NCI-H446 (cell line): ENCODE measurements around the gene DIP2C.
"Not testable (repeated sequence)": the region's sequence is repeated elsewhere in the genome, so short reads cannot be mapped to it uniquely, and the experiment has no call there.

Source experiments
- DNase-seq, 2 experiments: peaks; one replicate each; lab custom pipeline; 2025; lab: John Stamatoyannopoulos, UW

Gene DIP2C

DNA sequence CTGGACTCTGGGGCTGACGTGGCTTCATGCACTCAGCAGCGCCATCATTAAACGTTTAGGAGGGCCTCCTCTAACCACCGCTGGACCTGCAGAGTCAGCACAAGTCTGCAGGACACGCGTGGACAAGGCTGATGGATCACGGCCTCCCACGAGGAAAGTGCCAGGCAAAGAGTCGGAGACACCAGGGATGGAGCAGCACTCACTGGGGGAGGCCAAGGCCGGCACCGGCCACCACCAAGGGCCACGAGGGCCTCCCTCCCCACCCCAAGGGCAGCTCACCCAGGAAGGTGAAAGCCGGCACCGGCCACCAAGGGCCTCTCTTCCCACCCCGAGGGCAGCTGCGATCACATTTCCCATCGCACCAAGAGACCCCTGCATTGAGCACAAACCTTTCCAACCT is 91.5 kb downstream of the DIP2C start:
- DNase-seq = no peak

DNA sequence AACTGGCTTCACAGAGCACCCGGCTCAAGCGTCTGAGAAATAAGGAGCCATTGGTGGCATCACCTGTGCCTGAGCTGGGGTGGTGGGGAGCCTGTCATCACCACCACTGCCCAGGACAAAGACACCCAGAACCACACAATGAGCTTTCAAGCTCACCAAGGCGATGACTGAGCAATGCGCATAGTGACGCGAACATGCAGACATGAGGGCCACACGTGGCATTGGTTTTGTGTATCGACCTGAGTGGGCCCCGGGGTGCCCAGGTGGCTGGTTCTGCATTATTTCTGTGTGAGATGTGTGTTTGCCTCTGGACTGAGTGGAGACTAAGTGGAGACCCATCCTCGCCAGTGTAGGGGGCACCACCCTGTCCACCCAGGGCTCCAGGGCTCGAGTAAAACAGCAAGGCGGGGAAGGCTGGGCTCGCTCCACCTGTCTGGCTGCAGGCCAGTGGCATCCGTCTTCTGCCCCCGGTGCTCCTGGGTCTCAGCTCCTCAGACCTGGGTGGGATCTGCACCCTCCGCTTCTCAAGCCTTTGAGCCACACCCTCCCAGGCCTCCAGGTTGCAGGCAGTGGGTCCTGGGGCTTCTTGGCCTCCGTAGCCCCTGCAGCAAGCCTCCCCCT is 92.6 kb downstream of the DIP2C start:
- no peak for DNase-seq

DNA sequence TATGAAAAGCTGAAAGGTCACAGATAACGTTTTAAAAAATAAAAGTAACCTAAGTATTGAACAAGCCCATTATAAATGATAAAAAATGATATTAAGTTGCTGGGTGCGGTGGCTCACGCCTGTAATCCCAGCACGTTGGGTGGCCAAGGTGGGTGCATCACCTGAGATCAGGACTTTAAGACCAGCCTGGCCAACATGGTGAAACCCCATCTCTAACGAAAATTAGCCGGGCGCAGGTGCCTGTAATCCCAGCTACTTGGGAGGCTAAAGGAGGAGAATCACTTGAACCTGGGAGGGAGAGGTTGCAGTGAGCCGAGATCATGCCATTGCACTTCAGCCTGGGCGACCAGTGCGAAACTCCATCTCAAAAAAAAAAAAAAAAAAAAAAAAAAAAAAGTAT is 93.3 kb downstream of the DIP2C start:
- DNase-seq = not testable (repeated sequence)

DNA sequence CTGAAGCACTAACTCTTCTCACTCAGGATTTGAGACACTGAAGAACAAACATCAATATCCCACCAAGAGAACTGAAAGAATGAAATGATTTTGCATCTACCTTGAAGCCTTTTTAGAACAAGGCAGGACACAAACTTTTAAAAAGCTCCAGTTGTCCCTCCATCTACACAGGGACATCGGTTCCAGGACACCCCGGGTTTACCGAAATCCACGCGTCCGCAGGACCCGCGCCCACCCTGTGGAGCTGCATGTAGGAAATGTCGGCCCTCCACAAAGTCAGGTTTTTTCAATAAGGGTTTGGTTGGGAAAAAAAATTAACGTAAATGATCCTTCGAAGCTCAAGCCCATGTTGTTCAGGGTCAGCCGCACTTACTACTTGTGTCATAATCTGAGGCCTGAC is 94.0 kb downstream of the DIP2C start:
- DNase-seq = no peak

DNA sequence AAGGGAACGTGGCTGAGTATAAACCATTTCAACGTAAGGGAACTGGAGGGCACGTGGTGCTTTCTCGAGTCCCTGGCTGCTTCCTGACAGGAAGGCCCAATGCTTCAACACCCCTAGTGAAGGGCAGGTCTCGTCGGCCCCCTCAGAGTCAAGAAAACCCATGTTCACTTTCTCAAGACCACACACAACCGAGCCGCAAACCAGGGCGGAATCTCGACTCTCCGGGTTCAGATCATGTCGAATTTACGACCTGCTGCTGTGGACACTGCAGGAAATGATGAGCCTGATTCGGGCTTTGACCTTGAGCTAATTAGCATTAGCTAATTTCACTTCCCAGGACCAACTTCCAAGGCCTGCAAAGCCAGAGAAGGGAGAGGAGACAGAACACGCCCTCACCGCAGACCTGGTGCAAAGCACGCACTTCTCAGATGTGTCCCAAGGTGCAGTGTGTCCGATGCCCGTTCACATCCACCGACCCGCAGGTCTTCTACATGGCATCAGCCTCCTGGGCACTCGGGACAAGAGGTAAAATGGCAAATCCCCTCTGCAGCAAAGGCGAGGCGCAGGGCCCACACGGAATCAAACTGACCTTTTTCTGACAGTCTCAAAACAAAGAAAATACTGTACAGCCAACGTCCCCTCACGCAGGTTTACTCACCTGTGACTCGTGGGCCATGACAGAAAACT is 94.7 kb downstream of the DIP2C start:
- DNase-seq = no peak

DNA sequence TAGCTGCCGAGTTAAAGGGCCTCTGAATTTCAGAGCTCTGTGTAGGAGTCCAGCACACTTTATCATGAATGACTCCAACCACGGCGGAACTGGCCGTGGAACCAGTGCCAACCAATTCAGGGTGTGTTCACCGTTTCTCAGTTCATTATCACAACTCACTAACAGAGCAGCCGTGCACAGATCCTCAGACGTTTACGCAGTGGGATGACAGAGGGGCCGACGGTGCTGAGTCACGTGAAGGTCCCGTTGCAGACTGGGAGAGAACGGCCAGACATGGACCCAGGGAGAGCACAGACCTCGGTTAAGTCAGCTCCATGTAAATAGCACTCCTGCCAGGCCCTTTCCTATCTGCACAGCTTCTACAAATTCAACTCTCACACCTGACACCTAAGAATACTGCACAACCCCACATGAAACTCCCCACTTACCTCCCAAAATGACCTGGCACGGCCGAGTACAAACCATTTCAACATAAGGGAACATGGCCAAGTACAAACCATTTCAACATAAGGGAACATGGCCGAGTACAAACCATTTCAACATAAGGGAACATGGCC is 95.5 kb downstream of the DIP2C start:
- DNase-seq = no peak

DNA sequence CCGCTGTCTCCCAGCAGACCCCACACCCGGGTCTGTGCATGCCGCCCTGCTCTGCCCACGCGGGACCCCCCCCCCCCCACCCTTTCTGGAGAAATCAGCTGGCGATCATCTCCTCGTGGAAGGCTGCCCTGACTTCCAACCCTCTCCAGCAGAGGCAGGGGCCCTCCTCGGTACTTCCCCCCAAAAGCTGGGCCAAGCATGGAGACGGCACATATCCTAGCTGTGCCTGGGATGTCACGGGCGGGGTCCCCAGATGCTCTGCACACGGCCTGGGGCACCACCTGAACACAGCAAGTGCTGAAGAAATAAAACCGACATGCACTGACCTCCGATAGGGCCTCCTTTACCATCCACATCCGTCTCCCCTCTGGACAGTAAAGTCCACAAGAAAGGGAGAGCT is 96.0 kb downstream of the DIP2C start:
- DNase-seq = no peak

DNA sequence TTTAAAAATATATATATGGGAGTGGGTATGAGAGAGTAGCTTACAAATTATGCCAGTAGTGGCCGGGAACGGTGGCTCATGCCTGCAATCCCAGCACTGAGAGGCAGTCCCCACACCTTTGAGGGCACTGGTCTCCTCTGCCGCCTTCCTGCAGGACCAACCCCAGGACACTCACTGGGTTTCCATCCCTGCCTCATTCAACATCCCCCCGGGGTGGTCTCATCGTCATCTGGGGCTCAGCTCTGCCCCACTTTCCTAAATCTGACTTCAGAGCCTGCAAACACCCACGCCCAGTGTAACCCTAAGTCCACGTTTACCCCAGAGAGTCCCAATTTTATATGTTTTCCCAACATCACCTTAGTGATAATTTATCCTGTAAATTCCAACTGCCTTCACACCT is 96.5 kb downstream of the DIP2C start:
- no peak for DNase-seq

DNA sequence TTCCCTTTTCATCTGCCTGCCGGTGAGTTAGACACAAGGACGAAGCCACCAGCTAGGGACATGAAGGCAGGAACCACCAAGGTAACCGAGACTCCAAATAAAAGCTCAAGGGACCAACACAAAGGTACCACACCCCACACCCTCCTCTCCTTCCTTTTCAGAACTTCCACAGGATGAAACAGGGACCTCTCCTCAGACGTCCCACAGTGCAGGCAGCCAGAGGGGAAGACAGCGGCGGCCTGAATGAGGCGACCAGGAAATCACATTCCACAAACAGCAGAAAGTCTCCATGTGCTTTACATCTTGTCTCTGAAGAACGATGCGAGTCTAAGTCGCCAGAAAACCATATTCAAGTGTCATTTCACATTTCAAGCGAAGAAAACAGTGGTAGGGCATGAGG is 97.8 kb downstream of the DIP2C start:
- no peak for DNase-seq

DNA sequence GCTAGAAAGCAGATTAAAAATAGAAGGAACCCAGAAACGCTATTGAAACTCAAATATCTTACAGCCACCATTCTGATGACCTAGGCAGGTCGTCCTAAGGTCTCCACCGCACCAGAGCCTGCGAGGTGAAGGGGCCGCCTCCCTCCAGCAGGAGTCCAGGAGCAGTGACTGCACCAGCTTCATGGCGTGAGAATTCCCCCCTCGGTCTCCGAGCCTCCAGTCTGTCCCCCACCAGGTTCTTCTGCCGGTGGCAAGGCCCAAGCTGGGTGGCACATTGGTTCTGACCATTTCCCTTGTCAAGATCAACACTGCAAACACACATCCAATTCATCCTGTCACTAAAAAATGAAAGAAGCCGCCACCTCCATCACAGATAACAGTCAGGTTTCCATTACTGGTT is 98.7 kb downstream of the DIP2C start:
- DNase-seq = no peak

DNA sequence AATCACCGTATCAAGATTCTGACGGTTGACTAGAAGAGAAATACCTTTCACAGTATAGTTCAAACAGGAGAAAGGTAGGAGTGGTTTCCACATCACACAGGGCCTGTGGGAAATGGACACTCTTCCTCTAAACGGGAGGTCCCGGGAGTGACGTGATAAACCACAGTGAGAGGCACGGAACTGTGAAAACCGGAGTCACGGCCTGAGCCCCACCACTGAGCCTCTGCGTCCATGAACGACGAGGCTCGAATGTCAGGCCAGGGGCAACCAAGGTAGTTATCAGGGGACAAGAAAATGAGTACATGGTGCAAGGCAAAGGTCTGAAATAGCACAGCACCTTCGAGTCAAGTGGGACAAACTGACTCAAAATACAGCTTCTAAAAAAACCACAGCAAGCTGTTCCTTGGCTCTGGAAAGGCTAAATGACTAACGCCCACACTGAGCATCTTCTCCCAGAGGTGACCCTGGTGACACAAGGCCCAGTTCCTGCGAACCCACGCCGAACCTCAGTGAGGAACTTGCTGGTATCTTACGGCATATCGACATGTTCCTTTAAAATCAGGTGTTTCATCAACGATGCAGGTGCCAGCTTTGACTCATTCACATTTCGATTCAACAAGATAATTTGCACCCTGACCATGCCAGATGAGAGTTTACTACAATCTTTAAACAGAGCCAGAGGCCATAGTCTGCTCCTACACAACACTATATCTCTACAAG is 99.3 kb downstream of the DIP2C start:
- DNase-seq = no peak

DNA sequence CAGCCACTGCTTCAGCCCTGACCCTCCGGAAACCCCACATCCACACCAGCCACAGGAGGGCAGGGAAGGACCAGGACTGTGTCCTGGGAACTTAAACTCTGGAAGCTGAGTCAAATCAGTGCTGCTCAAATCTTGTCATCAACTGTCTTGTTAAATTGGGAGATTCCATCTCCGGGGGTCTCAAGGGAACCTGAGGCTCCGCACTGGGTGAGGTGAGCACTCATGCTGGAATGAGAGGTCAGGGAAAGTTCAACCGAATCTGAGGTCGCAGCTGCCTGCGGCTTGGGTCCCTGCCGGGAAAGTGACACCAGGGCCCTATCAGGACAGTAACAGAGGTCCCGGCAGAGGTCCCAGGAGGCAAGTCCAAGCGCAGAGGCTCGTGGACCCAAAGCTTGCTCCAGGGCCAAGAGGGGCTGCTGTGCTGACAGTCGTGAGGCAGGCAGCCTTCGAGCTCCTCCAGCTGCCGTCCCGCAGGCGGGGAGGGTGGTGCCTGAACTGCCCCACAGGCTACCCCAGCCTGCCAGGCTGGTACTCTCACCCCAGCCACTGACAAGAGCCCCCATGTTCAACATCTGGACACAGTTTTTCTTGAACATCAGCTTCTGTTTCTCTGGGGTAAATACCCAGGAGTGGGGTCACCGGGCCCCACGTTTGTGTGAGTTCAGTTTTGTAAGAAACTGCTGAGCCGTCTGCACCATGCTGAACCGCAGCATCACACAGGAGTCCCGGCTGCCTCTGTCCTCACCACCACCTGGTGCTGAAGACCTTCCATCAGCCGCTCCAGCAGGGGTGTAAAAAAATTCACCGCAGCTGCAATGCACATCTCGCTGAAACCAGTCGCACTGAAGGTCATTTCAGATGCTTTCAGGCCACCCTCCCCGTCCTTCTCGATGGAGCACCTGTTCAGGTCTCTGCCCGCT is 101.0 kb downstream of the DIP2C start:
- DNase-seq = no peak

DNA sequence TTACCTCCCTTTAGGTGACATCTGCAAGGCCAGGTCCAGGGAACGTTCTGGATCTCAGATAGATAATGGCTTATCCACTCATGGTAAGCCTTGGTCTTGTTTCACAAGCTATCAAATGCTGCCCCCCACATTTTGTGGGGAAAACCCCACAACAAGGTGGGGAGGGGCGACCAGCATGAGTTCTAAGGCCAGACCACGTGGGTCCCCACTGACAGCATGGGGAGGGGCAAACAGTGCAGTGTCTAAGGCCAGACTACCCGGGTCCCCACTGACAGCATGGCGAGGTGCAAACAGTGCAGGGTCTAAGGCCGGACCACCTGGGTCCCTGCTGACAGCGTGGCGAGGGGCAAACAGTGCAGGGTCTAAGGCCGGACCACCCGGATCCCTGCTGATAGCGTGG is 102.8 kb downstream of the DIP2C start:
- no peak for DNase-seq

DNA sequence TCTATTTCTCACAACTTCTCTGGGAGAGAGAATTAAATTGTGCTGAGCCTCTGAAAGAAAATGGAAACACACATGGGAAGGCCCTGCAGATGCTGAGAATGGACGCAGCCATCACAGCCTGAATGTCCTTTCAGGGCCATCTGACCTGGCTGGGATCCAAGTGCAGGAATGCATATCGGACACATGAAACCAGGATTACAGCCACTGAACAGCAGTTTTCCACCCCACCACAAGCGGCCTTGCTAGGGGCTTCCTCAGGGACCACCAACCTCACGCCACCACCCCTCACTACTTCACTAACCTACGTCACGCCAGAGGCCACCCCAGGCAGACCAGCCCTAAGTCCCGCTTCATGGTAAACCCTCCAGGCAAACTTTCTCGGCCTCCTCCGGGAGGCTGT is 103.3 kb downstream of the DIP2C start:
- DNase-seq = no peak

DNA sequence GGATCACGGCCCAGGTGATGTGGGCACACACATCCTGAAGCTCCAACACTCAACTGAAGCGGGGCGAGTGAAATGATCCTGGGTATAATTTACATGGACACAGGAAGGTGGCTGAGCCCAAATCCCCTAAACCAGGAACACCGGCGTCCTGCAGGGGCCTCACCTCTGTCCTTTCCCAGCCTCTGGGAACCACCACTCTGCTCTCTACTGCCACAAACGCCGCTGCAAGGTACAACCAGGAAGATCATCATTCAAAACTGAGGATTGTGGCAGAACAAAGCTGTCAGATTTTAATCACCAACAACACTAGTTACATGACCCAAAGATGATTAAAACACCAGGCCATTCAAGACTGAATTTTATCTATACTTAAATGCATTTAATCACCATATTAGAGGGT is 104.0 kb downstream of the DIP2C start:
- no peak for DNase-seq

DNA sequence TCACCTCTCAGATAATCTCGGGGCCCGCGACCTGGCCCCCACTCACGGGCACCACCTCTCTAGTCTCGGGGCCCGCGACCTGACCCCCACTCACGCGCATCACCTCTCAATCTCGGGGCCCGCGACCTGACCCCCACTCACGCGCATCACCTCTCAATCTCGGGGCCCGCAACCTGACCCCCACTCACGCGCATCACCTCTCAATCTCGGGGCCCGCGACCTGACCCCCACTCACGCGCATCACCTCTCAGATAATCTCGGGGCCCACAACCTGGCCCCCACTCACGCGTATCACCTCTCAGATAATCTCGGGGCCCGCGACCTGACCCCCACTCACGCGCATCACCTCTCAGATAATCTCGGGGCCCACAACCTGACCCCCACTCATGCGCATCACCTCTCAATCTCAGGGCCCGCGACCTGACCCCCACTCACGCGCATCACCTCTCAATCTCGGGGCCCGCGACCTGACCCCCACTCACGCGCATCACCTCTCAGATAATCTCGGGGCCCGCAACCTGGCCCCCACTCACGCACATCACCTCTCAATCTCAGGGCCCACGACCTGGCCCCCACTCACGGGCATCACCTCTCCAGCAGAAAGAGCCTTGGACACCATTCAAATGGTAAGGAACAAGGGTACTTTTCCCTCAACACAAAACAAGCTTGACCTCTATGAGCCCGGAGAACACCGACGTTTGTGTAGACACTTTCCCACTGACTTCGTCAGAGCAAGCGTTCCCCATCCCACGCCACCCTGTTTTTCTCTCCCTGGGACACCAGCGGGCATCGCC is 104.8 kb downstream of the DIP2C start:
- not testable (repeated sequence) for DNase-seq

DNA sequence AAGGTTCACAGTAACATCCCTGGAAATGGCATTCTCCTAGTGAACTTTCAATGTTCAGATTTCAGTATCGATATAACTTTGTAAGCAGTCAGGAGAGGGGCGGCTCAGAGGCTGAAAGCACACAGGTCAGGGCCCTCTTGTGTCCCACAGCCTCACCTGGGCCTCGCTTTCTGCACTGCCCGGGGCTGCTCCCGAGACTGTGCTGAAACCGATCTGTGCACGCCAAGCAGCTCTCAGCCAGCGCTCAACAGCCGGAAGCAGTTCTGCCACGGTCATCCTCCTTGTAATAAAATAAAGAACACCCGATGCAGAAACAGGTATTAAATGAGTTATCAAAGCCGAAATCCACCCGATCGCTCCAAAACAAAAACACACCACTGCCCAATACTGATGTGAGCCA is 106.0 kb downstream of the DIP2C start:
- DNase-seq = no peak

DNA sequence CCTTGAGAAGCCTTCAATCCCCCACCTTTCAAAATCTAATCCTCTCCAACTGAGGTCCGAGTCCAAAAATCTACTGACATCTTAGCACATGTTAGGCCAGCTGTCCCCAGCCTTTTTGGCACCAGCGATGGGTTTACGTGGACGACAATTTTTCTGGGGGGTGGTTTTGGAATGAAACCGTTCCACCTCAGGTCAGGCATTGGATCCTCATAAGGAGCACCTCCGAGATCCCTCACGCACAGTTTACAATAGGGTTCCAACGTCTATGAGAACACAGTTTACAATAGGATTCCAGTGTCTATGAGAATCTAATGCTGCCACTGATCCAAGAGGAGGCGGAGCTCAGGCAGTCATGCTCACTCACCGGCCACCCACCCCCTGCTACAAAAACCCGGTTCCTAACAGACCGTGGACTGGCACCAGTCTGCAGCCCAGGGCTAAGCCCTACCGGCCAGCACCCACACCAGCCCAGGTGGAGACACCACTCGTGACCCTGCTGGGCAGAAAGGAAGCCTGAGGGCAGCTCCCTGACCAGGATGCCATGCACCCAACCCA is 107.6 kb downstream of the DIP2C start:
- no peak for DNase-seq

DNA sequence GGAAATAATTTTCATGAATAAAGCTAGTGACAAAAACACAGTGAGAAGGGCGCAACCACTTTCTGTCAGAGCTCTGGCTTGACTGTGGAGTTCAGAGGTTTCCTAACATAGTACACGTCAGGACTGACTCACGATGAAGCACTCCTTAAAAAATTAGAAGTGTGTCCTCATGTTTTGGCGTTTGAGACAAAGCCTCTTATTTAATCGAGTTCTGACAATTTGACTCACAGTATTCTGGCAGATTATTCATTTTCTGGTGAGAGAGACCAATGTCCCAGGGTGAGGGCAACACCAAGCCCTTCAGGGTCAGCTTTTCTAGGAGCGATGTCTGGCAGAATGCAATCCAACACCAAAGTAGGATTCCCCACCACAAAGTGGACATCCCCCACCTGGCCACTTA is 108.7 kb downstream of the DIP2C start:
- DNase-seq = no peak

DNA sequence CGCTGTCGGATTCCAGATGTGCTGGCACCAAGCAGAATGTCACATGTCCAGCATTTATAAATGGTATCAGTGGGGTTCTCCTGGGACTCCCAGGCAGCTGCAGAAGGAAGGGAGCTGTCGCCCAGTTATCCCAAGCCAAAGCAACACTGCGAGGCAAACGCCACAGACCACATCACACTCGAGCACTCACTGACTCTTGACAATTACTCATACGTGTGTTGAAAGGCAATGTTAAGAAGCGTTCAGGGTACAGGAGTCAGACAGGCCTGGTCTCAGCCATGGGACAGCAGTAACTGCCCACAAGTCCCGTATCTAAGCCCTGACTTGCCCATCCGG is 113.4 kb downstream of the DIP2C start:
- DNase-seq = no peak
